ENCODE data around the gene RAMP1.

The RAMP1 gene

GRCh38 chr2:237863102-237863511 lies 3.7 kb downstream of the RAMP1 start:
- DNase-seq (ENCODE audit: low spot score) = peak; percentile 62
- H3K27ac ChIP-seq = peak overlapping the region; percentile 69 to 98
- peak overlapping the region; percentile 45 for H3K4me3 ChIP-seq
- TF ChIP-seq, protein P1, sequence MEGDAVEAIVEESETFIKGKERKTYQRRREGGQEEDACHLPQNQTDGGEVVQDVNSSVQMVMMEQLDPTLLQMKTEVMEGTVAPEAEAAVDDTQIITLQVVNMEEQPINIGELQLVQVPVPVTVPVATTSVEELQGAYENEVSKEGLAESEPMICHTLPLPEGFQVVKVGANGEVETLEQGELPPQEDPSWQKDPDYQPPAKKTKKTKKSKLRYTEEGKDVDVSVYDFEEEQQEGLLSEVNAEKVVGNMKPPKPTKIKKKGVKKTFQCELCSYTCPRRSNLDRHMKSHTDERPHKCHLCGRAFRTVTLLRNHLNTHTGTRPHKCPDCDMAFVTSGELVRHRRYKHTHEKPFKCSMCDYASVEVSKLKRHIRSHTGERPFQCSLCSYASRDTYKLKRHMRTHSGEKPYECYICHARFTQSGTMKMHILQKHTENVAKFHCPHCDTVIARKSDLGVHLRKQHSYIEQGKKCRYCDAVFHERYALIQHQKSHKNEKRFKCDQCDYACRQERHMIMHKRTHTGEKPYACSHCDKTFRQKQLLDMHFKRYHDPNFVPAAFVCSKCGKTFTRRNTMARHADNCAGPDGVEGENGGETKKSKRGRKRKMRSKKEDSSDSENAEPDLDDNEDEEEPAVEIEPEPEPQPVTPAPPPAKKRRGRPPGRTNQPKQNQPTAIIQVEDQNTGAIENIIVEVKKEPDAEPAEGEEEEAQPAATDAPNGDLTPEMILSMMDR (IDR thresholded peaks at IDR 0.05) = no peak

DNA sequence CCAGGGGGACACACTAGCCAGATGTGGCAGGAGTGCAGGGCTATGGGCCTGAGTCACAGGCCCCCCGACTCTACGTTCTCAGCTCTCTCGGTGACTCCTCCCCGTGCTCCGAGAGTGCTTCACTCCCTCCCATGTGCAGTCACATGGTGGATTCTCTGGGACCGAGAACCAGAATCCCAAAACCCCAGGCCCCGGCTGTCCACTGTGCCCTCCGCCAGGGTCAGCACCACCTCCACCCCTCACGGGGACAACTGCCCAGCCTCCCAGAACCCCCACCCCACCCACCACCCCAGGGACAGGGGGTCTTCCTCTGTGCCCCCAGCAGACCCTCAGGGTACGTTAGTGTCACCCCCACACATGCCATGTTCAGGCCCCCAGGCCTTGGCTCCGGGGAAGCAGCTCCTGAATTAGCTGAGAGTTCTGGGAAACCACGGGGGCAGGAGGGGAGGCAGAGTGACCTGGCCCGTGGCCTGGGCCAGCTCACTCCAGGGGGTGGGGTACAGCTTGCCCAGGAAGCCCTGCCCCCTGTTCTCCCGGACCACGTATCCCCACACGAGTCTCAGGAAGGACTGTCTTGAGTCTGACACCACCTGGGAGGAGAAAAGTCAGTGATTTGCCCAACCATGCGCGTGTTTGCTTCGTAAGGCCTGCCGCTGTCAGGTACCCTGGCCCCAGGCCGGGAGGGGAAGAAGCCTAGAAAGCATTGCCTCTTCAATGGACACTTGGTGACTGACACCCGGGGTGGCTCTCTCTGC lies 4.4 kb downstream of the RAMP1 start:
- DNase-seq (ENCODE audit: low spot score) = peak; percentile 71
- peak overlapping the region; percentile 69 to 98 for H3K27ac ChIP-seq
- H3K4me3 ChIP-seq = peak overlapping the region; percentile 45
- TF ChIP-seq, protein P1 (IDR thresholded peaks at IDR 0.05) = no peak

- Histone ChIP-seq H3K27ac (peak overlapping the region; percentile 69 to 98), H3K4me3 (peak overlapping the region; percentile 45)
- DNase-seq (ENCODE audit: low spot score) = no peak
- TF ChIP-seq, protein P1 (IDR thresholded peaks at IDR 0.05) = no peak
These were observed 5.1 kb downstream of the RAMP1 start for GRCh38 chr2:237864444-237864931.

DNA sequence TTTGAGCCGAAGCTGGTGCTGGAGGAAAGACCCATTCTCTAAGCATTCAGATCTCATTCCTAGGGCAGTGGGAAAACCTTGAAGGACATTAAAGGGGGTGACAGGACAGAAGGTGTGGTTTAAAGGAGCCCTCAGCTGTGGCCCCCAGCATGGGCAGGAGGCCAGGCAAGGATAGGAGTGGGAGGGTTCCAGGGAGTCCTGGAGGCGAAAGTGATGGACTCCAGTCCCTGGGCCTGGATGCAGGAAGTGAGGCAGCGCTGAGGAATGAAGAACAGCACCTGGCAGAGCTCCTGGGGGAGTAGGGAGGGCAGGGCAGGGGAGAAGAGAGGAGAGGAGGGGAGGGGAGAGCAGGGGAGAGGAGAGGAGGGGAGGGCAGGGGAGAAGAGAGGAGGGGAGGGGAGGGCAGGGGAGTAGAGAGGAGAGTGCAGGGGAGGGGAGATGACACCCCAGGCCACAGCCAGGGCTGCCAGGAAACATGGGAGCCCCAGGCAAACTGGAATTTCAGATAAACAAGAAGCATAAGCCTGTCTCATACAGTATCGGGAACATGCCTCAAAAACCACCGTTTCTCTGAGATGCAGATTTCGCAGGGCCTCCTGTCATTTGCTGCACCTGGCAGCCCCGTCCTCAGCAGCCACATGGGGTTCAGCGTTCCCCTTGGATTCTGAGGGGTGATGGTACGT lies 5.7 kb downstream of the RAMP1 start:
- TF ChIP-seq, protein P1 (IDR thresholded peaks at IDR 0.05) = no peak
- H3K27ac ChIP-seq = peak overlapping the region; percentile 69 to 98
- H3K4me3 ChIP-seq = peak overlapping the region; percentile 19
- no peak for DNase-seq (ENCODE audit: low spot score)

DNA sequence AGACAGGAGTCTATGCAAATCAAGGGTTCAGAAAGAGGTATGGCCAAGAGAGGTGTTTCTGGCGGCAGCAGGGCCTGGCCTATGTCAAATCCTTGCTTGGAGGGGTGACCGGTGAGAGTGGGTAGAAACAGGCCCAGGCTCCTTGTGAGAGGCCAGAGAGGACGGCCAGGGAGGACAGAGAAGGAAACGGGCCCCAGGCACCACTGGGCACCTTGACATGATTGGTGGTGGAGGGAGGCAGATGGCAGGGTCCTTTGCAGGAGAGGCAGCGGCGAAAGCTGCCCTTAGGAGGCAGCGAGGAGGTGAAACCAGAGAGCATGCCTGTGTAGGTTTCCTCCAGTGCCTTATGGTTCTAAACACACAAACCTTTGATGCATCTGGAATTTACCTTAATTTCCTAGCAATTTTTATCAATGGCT lies 6.2 kb downstream of the RAMP1 start:
- Histone ChIP-seq H3K4me3 (peak overlapping the region; percentile 19), H3K27ac (peak overlapping the region; percentile 69 to 98)
- TF ChIP-seq, protein P1 (IDR thresholded peaks at IDR 0.05) = no peak
- DNase-seq (ENCODE audit: low spot score) = no peak

DNA sequence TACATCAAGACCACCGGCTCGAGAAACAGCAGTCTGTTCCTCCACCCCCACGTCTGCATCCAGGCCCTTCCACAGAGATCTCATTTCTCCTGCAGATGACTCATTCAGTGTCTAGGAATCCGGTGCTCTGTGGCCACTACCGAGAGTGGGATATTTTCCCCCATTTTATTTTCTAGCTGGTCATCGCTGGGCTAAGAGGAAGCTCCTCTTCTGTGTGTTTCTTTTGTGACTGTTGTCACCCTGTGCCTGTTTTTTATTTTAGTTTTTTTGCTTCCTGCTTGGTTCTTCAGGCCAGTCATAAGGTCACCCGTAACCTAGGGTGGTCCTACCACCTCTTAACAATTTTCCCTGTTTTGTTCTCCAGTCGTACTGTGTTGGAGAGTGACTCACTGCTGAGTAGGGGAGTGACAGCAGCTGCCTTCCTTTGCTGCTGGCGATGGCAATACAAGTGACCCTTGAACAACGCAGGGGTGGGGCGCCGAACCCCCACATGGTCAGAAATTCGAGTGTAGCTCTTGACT lies 6.7 kb downstream of the RAMP1 start:
- TF ChIP-seq, protein P1 (IDR thresholded peaks at IDR 0.05) = no peak
- DNase-seq (ENCODE audit: low spot score) = no peak
- peak overlapping the region; percentile 19 for H3K4me3 ChIP-seq
- H3K27ac ChIP-seq = peak overlapping the region; percentile 69 to 98

Measured in coronary artery (tissue), 2 donors.